Gastroesophageal sphincter (tissue), 4 donors: ENCODE data around the gene ELOVL4. TPM values are rescaled to one million over a fixed set of nuclear protein-coding genes. Genes with fewer than 3 reads are reported as not detected.

Source experiments
- ATAC-seq: fragments of 150-250 bp; one replicate; pipeline ENCODE4 v1.9.1; 2016; ENCODE audit warnings: mild to moderate bottlenecking, moderate library complexity
- H3K27ac ChIP-seq, 4 donors: fragments of 200-600 bp; sonication (generic) in 3 of 4; 1 replicate in 3 of 4; 2 replicates in 1 of 4; pipeline ENCODE4 v1.5.1; 2016 to 2019
- H3K27me3 ChIP-seq: fragments of 200-600 bp; sonication (generic); one replicate; pipeline ENCODE4 v1.5.1; 2019
- H3K36me3 ChIP-seq, 2 donors: fragments of 200-600 bp; sonication (generic); one replicate each; pipeline ENCODE4 v1.5.1; 2019; ENCODE audit warnings: control low read depth in 1 of 2
- H3K4me1 ChIP-seq, 3 donors: fragments of 200-600 bp; sonication (generic); 1 replicate in 2 of 3; 2 replicates in 1 of 3; pipeline ENCODE4 v1.5.1; 2016 to 2019; ENCODE audit warnings: control low read depth in 2 of 3
- H3K4me3 ChIP-seq, 2 donors: fragments of 200-600 bp; sonication (generic); one replicate each; pipeline ENCODE4 v1.5.1; 2019; ENCODE audit warnings: mild to moderate bottlenecking in 1 of 2, moderate library complexity in 1 of 2
- H3K9me3 ChIP-seq, 3 donors: fragments of 200-600 bp; sonication (generic); one replicate each; pipeline ENCODE4 v1.5.1; 2017 to 2019; ENCODE audit warnings: control low read depth in 2 of 3
- EP300 ChIP-seq: sonication (generic); formaldehyde crosslinking; IDR thresholded peaks from one replicate; pipeline ENCODE4 v1.6.1; 2017; ENCODE audit warnings: antibody characterized with exemption, mild to moderate bottlenecking
- POLR2A ChIP-seq, 2 donors: fragments of 450-650 bp; IDR thresholded peaks; one replicate each; pipeline ENCODE4 v1.6.1; 2017; ENCODE audit warnings: antibody characterized with exemption in 2 of 2, mild to moderate bottlenecking in 2 of 2, moderate library complexity in 1 of 2
- POLR2AphosphoS5 ChIP-seq: sonication (generic); formaldehyde crosslinking; IDR thresholded peaks from one replicate; pipeline ENCODE4 v1.6.1; 2017; ENCODE audit warnings: antibody characterized with exemption
- WGBS, 2 donors: methylation state at CpG; one replicate each; pipeline ENCODE4 v1.1.5; 2018; ENCODE audit warnings: low coverage in 1 of 2; 5-methylcytosine and 5-hydroxymethylcytosine counted together
- total RNA-seq, 4 donors: library from RNA; depleted of rRNA; stranded (reverse); fragments of >200 nt; gene quantifications; one replicate each; pipeline ENCODE4 v1.1.0, GENCODE V29; 2016
- TF ChIP-seq, protein P1 (sequence below), 4 experiments: fragments of 200-600 bp in 2 of 4; fragments of 450-650 bp in 2 of 4; sonication (generic) in 1 of 4; IDR thresholded peaks; one replicate each; pipeline ENCODE4 v1.5.1; 2017 to 2019; ENCODE audit warnings: antibody characterized with exemption in 4 of 4, mild to moderate bottlenecking in 2 of 4, moderate library complexity in 2 of 4

Gene ELOVL4
- total RNA-seq, 4 donors from 2014 or later, result 2.3 to 3.7 (median 2.8) TPM

DNA sequence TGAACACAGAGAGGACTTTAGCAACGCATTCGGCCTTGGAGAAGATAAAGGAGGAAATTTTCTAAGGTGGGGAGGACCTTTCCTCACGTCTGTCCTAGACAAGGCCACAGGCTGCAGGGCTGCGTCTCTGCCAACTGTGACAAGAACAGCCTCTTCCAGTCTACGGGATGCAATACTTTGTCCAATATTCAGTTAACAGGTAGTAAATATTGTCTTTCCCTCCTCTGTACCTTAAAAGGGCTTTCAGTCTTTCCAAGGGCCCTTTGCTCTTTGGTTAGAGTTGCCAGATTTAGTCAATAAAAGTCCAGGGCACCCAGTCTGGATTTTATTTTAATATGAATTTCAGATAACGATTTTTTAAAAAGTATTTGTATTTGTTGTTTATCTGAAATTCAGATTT is 78.2 kb downstream of the ELOVL4 start:
- 69 to 79% methylated on average over 3 to 5 of the region's 6 CpGs for WGBS, 2 donors
- TF ChIP-seq EP300, result no peak
- no peak for TF ChIP-seq POLR2A (IDR thresholded peaks at IDR 0.05)
- TF ChIP-seq, protein P1, sequence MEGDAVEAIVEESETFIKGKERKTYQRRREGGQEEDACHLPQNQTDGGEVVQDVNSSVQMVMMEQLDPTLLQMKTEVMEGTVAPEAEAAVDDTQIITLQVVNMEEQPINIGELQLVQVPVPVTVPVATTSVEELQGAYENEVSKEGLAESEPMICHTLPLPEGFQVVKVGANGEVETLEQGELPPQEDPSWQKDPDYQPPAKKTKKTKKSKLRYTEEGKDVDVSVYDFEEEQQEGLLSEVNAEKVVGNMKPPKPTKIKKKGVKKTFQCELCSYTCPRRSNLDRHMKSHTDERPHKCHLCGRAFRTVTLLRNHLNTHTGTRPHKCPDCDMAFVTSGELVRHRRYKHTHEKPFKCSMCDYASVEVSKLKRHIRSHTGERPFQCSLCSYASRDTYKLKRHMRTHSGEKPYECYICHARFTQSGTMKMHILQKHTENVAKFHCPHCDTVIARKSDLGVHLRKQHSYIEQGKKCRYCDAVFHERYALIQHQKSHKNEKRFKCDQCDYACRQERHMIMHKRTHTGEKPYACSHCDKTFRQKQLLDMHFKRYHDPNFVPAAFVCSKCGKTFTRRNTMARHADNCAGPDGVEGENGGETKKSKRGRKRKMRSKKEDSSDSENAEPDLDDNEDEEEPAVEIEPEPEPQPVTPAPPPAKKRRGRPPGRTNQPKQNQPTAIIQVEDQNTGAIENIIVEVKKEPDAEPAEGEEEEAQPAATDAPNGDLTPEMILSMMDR (IDR thresholded peaks at IDR 0.05), result no peak
- no peak for TF ChIP-seq POLR2AphosphoS5
- no peaks in the 10 kb centered on the region for H3K27me3 ChIP-seq
- no peaks in the 10 kb centered on the region for H3K9me3 ChIP-seq
- H3K4me1 ChIP-seq, result peaks cover 0 to 8% (median 0%) of the 10 kb centered on the region in 3 donors
- ATAC-seq, result no peak
- no peak overlapping the region for H3K4me3 ChIP-seq
- no peaks in the 10 kb centered on the region for H3K36me3 ChIP-seq
- no peak overlapping the region for H3K27ac ChIP-seq

DNA sequence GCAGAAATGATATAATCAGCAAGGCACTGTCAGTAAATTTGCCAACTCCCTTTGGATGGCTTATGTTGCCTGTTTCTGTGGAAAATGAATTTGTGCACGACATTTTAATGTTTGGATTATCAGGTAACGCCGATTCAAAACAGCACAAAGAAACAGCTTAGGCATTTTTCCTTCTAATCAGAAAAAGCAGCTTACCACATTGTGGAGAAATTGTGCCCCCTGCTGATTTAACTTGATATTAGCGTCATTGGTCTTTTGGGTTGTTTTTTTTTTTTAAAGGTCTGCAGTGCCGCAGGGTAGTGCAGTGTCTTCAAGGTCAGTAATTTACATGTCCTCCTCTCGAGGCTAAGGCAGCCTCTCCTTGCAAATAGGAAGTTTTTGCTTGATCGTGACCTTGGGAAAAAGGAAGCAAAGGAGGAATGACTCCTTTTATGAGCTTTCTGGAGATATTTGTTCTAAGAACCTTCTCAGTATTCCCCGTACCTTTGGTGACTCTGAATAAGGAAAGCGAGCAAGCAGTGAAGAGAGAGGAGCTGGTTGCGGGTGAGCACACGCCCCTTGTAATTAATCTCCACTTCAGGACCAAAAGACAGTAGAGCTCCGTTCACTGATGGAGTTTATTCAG is 79.1 kb downstream of the ELOVL4 start:
- H3K27ac ChIP-seq, result no peak overlapping the region
- no peaks in the 10 kb centered on the region for H3K27me3 ChIP-seq
- no peaks in the 10 kb centered on the region for H3K36me3 ChIP-seq
- no peak for ATAC-seq
- whole genome bisulfite sequencing, 2 donors, result 28 to 37% methylated on average over 10 to 12 of the region's 12 CpGs
- H3K4me1 ChIP-seq, result peaks cover 0 to 8% (median 0%) of the 10 kb centered on the region in 3 donors
- TF ChIP-seq POLR2AphosphoS5, result no peak
- TF ChIP-seq, protein P1 (IDR thresholded peaks at IDR 0.05), result peak; percentile 16 to 66 (median 22)
- H3K9me3 ChIP-seq, result no peaks in the 10 kb centered on the region
- no peak overlapping the region for H3K4me3 ChIP-seq

Other genes with a start within 250 kb of the ELOVL4 start
- under 1 TPM in 3 of 4 donors, not detected in 1; 0.19 to 0.32 (median 0.27) TPM for gene TTK, start 57.1 kb upstream of the ELOVL4 start, total RNA-seq
- 10 to 100 TPM; 12.0 to 32.4 (median 20.6) TPM for gene BCKDHB, start 159.1 kb upstream of the ELOVL4 start, total RNA-seq